ENCODE data around the gene KAZN.

DNA sequence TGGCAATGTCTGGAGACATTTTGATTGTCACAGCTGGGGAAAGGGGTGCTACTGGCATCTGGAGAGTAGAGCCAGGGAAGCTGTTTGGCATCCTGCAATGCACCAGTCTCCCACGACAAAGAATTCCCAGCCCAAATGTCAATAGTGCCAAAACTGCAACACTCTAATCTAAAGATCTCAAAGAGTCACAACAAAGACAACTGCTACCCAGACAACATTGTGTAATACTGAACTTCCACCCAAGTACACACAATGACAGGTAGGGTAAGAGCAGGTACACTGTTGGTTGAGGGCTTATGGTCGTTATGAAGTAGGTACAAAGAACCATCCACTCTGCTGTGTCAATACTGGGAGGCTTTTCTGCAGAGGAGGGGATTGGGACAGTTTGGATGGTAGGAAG lies 546.8 kb downstream of the KAZN start:
- no peak for TF ChIP-seq GATA3 (IDR thresholded peaks at IDR 0.05; ENCODE audit: low read depth, low read length)
- no peak for TF ChIP-seq GATA2 (IDR thresholded peaks at IDR 0.05; ENCODE audit: low read depth, low read length)

All from SH-SY5Y (cell line).